SK-N-SH (cell line): ENCODE data around the gene EIF5A2. TPM values are rescaled to one million over a fixed set of nuclear protein-coding genes. Genes with fewer than 3 reads are reported as not detected.

Experiments
- CTCF ChIA-PET: fragments of 300-600, 350-600 bp; formaldehyde crosslinking; extraction: SDS; loops from one replicate; lab custom pipeline; 2021; lab: Yijun Ruan, JAX
- POLR2A ChIA-PET: fragments of 350-600 bp; sonication (Branson Sonifier 250); formaldehyde crosslinking; extraction: SDS; loops from one replicate; lab custom pipeline; 2020; ENCODE audit warnings: antibody characterized with exemption, inconsistent platforms; lab: Yijun Ruan, JAX
- DNase-seq: peaks from one replicate; pipeline ENCODE4 v3.0.0; 2012
- H2AFZ ChIP-seq: fragments of 200-600 bp; sonication (generic); 2 replicates; pipeline ENCODE4 v1.8.1; 2016; ENCODE audit warnings: antibody characterized with exemption, mild to moderate bottlenecking, low read depth
- H3F3A ChIP-seq: fragments of 200-600 bp; sonication (generic); replicated peaks from 2 replicates; pipeline ENCODE3; 2016; ENCODE audit warnings: antibody characterized with exemption, mild to moderate bottlenecking; ENCODE audit not compliant: insufficient read depth
- H3K27ac ChIP-seq, 2 experiments: fragments of 200-500 bp in 1 of 2; fragments of 200-600 bp in 1 of 2; sonication (Bioruptor generic) in 1 of 2; sonication (generic), shearing (Covaris generic) in 1 of 2; 2 replicates each; pipeline versions ENCODE4 v1.5.1 to v1.6.1; 2014 to 2016; ENCODE audit warnings: low read depth in 2 of 2, inconsistent platforms in 1 of 2, low read length in 1 of 2, mild to moderate bottlenecking in 1 of 2, mixed read lengths in 1 of 2
- H3K27me3 ChIP-seq: fragments of 200-600 bp; sonication (generic), shearing (Covaris generic); 2 replicates; pipeline ENCODE4 v1.6.1; 2016; ENCODE audit warnings: mixed run types; ENCODE audit not compliant: insufficient read depth
- H3K36me3 ChIP-seq, 2 experiments: fragments of 200-500 bp in 1 of 2; fragments of 200-600 bp in 1 of 2; sonication (Bioruptor generic) in 1 of 2; sonication (generic) in 1 of 2; replicated peaks in 1 of 2; 2 replicates each; pipeline versions ENCODE3 to v1.5.1; 2014 to 2016; ENCODE audit warnings: low read length in 1 of 2, mild to moderate bottlenecking in 1 of 2; ENCODE audit not compliant: insufficient read depth in 2 of 2, control insufficient read depth in 1 of 2
- H3K4me1 ChIP-seq, 2 experiments: fragments of 200-500 bp in 1 of 2; fragments of 200-600 bp in 1 of 2; sonication (Bioruptor generic) in 1 of 2; sonication (generic), shearing (Covaris generic) in 1 of 2; 2 replicates each; pipeline versions ENCODE4 v1.5.1 to v1.6.1; 2014 to 2016; ENCODE audit warnings: low read depth in 1 of 2, low read length in 1 of 2, mixed run types in 1 of 2; ENCODE audit not compliant: insufficient read depth in 2 of 2, control insufficient read depth in 1 of 2
- H3K4me2 ChIP-seq: fragments of 200-600 bp; sonication (generic), shearing (Covaris generic); 2 replicates; pipeline ENCODE4 v1.6.1; 2017; ENCODE audit warnings: mixed run types
- H3K4me3 ChIP-seq, 2 experiments: fragments of 200-500 bp in 1 of 2; fragments of 200-600 bp in 1 of 2; sonication (Bioruptor generic) in 1 of 2; sonication (generic), shearing (Covaris generic) in 1 of 2; 2 replicates each; pipeline versions ENCODE4 v1.5.1 to v1.8.1; 2014 to 2016; ENCODE audit warnings: low read depth in 2 of 2, inconsistent platforms in 1 of 2, low read length in 1 of 2, mild to moderate bottlenecking in 1 of 2, mixed read lengths in 1 of 2, moderate library complexity in 1 of 2
- H3K79me2 ChIP-seq: fragments of 200-600 bp; sonication (generic); 2 replicates; pipeline ENCODE4 v1.8.1; 2017; ENCODE audit warnings: mild to moderate bottlenecking; ENCODE audit not compliant: insufficient read depth
- H3K9ac ChIP-seq: fragments of 200-600 bp; sonication (generic); 2 replicates; pipeline ENCODE4 v1.6.1; 2017; ENCODE audit warnings: mixed run types
- H3K9me2 ChIP-seq: fragments of 200-600 bp; sonication (generic); 2 replicates; pipeline ENCODE4 v1.6.1; 2017; ENCODE audit warnings: mixed run types
- H3K9me3 ChIP-seq: fragments of 200-600 bp; sonication (generic); 2 replicates; pipeline ENCODE4 v1.6.1; 2017; ENCODE audit warnings: mixed run types, mild to moderate bottlenecking, moderate library complexity
- H4K20me1 ChIP-seq: fragments of 200-600 bp; sonication (generic); 2 replicates; pipeline ENCODE4 v1.6.1; 2017; ENCODE audit warnings: mild to moderate bottlenecking, mixed run types; ENCODE audit not compliant: insufficient read depth
- EZH2phosphoT487 ChIP-seq: fragments of 200-600 bp; sonication (generic); IDR thresholded peaks from 2 replicates; pipeline ENCODE4 v1.6.1; 2017; ENCODE audit warnings: low read depth, mixed run types, mild to moderate bottlenecking, antibody characterized with exemption, moderate library complexity, borderline replicate concordance
- FOXJ3 ChIP-seq: sonication (generic); formaldehyde crosslinking; IDR thresholded peaks from 2 replicates; pipeline ENCODE4 v1.5.1; 2020; ENCODE audit warnings: mild to moderate bottlenecking, missing genetic modification reagents
- GATA2 ChIP-seq: sonication (generic); formaldehyde crosslinking; IDR thresholded peaks from 2 replicates; pipeline ENCODE4 v1.5.0; 2020; ENCODE audit warnings: mild to moderate bottlenecking, missing genetic modification reagents
- IRF3 ChIP-seq: fragments of 150-350 bp; IDR thresholded peaks from 2 replicates; pipeline ENCODE4 v1.6.1; 2016; ENCODE audit warnings: mild to moderate bottlenecking, low read depth, low read length
- NRF1 ChIP-seq: IDR thresholded peaks from 2 replicates; pipeline ENCODE4 v1.6.1; 2012; ENCODE audit warnings: low read depth, mild to moderate bottlenecking, low read length
- POLR2AphosphoS5 ChIP-seq: IDR thresholded peaks from 2 replicates; pipeline ENCODE4 v1.6.1; 2012; ENCODE audit warnings: low read depth, low read length
- RAD21 ChIP-seq: IDR thresholded peaks from 2 replicates; pipeline ENCODE4 v1.6.1; 2012; ENCODE audit warnings: mild to moderate bottlenecking, low read length
- REST ChIP-seq: IDR thresholded peaks from 2 replicates; pipeline ENCODE4 v1.6.1; 2012; ENCODE audit warnings: mild to moderate bottlenecking, low read depth, low read length, moderate library complexity
- SIN3A ChIP-seq: IDR thresholded peaks from 2 replicates; pipeline ENCODE4 v1.6.1; 2012; ENCODE audit warnings: low read depth, mild to moderate bottlenecking, low read length, moderate library complexity, borderline replicate concordance
- SMC3 ChIP-seq: IDR thresholded peaks from 2 replicates; pipeline ENCODE4 v1.6.1; 2012; ENCODE audit warnings: low read depth, low read length, improper control_type of control experiment
- TAF1 ChIP-seq: IDR thresholded peaks from 2 replicates; pipeline ENCODE4 v1.6.1; 2012; ENCODE audit warnings: low read depth, mild to moderate bottlenecking, low read length, moderate library complexity, borderline replicate concordance
- TEAD4 ChIP-seq: IDR thresholded peaks from 2 replicates; pipeline ENCODE4 v1.4.0; 2012; ENCODE audit warnings: mild to moderate bottlenecking, borderline replicate concordance; ENCODE audit not compliant: insufficient read depth
- USF2 ChIP-seq: fragments of 150-350 bp; IDR thresholded peaks from 2 replicates; pipeline ENCODE4 v1.6.1; 2017; ENCODE audit warnings: antibody characterized with exemption, low read length, low read depth, borderline replicate concordance
- YY1 ChIP-seq: IDR thresholded peaks from 2 replicates; pipeline ENCODE4 v1.4.0; 2012; ENCODE audit warnings: low read depth, mild to moderate bottlenecking
- WGBS: methylation state at CpG from one replicate; pipeline ENCODE4 v1.1.6; 2017; ENCODE audit warnings: low lambda C conversion rate; 5-methylcytosine and 5-hydroxymethylcytosine counted together
- polyA plus RNA-seq, 3 experiments: library from polyadenylated mRNA; depleted of rRNA; stranded (reverse); fragments of >200 nt; gene quantifications; 2 replicates each; pipeline ENCODE4 v1.2.3, GENCODE V29; 2012

Gene EIF5A2
- polyA plus RNA-seq, 1 of the 3 experiments (the other 2 are of a cell fraction): 2.7 TPM

DNA sequence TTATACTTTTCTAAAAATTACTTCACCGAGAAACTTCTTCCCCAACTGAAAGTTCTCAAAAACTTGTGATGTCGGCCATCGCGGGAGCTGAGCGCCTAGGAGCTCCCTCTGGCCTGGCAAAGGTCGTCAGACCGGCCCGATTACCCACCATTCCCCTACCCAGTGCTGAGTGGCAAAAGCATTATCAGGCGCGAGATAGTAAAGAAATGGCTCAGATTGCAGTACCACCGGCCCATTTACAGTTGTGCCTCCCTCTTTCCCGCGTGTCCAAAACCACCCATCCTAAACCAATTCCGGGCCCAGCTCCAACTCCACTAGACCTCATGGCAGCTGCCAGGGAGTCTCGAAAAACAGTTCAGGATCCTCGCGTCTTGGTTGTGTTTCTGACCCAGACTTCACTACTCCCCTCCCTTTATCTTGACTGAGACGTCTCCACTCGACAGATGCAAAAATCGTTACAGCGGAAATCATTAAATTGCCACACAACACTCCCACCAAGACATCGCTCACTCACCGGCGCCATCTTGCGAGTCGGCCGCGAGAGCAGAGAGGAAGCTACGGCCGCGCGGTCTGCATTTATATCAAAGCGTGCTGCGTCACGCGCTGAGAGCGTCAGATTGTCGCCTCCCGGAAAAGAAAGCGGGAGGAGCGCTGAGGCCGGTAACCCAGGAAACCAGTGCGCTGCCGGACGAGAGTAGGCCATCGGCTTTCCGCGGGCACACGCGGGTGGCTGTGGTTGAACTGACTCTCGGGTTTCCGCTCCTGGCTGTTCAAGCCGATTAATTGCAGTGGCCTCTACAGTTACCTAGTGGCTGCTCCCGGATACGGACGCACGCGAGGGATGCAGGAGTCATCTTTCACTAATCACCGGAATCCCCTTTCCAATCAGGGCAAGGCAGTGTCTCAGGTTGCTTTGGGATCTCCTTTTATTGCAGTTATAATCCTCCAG is 38.5 kb downstream of the EIF5A2 start, which contains the start of gene RPL22L1 (continued):
- TF ChIP-seq REST: peak; percentile 39
- no peak for TF ChIP-seq GATA2 (CRISPR knock-in tag)
- peak; percentile 46; the same call in 1 of the 2 replicates for TF ChIP-seq SIN3A
- no peak for TF ChIP-seq IRF3
- TF ChIP-seq RAD21: peak; percentile 5; the same call in 1 of the 2 replicates
- peak; percentile 91 for TF ChIP-seq YY1
- no peak for TF ChIP-seq FOXJ3
- peak; percentile 2; the same call in 1 of the 2 replicates for TF ChIP-seq SMC3
- TF ChIP-seq POLR2AphosphoS5: peak; percentile 99
- TF ChIP-seq USF2: peak; percentile 60

- TF ChIP-seq TAF1: no peak
- TF ChIP-seq YY1: no peak
- no peak for TF ChIP-seq USF2
- TF ChIP-seq TEAD4: no peak
- no peak for TF ChIP-seq SMC3
- TF ChIP-seq RAD21: no peak
- no peak for TF ChIP-seq EZH2phosphoT487
- TF ChIP-seq NRF1: no peak
- TF ChIP-seq, all 33 proteins: peak for 0
- Histone ChIP-seq H4K20me1 (peaks cover 13% of the 10 kb centered on the region), H2AFZ (no peak overlapping the region), H3K9me2 (no peaks in the 10 kb centered on the region), H3F3A (peaks cover 39% of the 10 kb centered on the region), H3K27ac (peak overlapping the region; percentile 86 to 95), H3K9me3 (0 out of 2 replicates have a peak, but pooled peaks cover 1% of the 10 kb centered on the region), H3K4me1 (peaks cover 11 to 19% of the 10 kb centered on the region in 2 experiments; a peak in 3 of 4 replicates), H3K9ac (peak overlapping the region; percentile 93), H3K36me3 (peaks cover 29 to 30% of the 10 kb centered on the region in 2 experiments), H3K4me3 (peak overlapping the region; percentile 73 to 81), H3K4me2 (peak overlapping the region; percentile 83), H3K27me3 (no peaks in the 10 kb centered on the region), H3K79me2 (peaks cover 25% of the 10 kb centered on the region)
- 4% methylated on average over 2 of the region's 2 CpGs for WGBS
- CTCF ChIA-PET: interaction anchor here (0.8 to 1.8 kb wide), 5 partner anchors 10 to 57 kb away, joined by 3 to 7 read pairs (median 4); no protein-coding TSS in a partner anchor
- POLR2A ChIA-PET: interaction anchor here (1.2 to 1.7 kb wide), 6 partner anchors 16 to 647 kb away, joined by 3 to 17 read pairs (median 5); partner anchors contain the start of genes EIF5A2 and PRKCI
- DNase-seq: no peak
Measured at GRCh38 chr3:170869239-170869590, 39.2 kb downstream of the EIF5A2 start.
